ENCODE measurements around the gene ITIH1. TPM values are rescaled to one million over a fixed set of nuclear protein-coding genes. Genes with fewer than 3 reads are reported as not detected.

Gene ITIH1
- total and polyA plus RNA-seq, 2 experiments from 2014 or later = not detected

DNA sequence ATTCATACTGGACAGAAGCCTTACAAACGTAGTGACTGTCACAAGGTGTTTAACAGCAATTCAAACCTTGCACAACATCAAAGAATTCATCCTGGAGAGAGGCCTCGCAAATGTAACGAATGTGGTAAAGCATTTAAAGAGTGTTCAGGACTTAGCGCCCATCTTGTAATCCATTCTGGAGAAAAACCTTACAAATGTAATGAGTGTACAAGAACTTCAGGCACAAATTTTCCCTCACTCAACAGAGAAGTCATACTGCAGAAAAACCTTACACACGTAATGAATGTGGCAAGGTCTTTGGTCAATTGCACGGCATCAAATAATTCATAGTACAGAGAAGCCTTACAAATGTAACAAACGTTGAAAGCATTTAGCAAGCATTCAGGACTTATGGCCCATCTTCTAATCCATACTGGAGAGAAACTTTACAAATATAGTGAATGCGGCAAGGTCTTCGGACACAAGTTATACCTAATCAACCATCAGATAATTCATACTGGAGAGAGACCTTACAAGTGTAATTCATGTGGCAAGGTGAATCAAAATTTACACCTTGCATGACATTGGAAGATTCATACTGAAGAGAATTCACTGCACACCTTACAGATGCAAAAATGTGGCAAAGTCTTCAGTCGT, 44.0 kb upstream of the ITIH1 start:
- Mint-ChIP-seq H3K9me3 (peaks cover 17% of the 10 kb centered on the region), H3K27me3 (ENCODE audit: insufficient read depth, low read depth, poor library complexity) (peaks cover 3% of the 10 kb centered on the region), H3K36me3 (ENCODE audit: low read depth) (peaks cover 85% of the 10 kb centered on the region), H3K4me3 (no peak overlapping the region), H3K4me1 (no peaks in the 10 kb centered on the region), H3K27ac (no peak overlapping the region)
- TF ChIP-seq ZNF331 (CRISPR knock-in tag; IDR thresholded peaks at IDR 0.05; ENCODE audit: low read depth) (no peak), EZH2 (IDR thresholded peaks at IDR 0.05; ENCODE audit: low read depth, unreplicated experiment) (no peak), EZH2phosphoT487 (IDR thresholded peaks at IDR 0.05; ENCODE audit: unreplicated experiment) (no peak), JUNB (IDR thresholded peaks at IDR 0.05; ENCODE audit: unreplicated experiment) (no peak), CREB1 (CRISPR knock-in tag; IDR thresholded peaks at IDR 0.05; ENCODE audit: low read depth) (no peak), ZNF114 (CRISPR knock-in tag; IDR thresholded peaks at IDR 0.05) (no peak), POLR2AphosphoS5 (IDR thresholded peaks at IDR 0.05; ENCODE audit: low read depth) (no peak), STAT1 (IDR thresholded peaks at IDR 0.05; ENCODE audit: unreplicated experiment) (no peak), NANOG (IDR thresholded peaks at IDR 0.05; ENCODE audit: borderline replicate concordance) (no peak)
- TF ChIP-seq, protein P1, sequence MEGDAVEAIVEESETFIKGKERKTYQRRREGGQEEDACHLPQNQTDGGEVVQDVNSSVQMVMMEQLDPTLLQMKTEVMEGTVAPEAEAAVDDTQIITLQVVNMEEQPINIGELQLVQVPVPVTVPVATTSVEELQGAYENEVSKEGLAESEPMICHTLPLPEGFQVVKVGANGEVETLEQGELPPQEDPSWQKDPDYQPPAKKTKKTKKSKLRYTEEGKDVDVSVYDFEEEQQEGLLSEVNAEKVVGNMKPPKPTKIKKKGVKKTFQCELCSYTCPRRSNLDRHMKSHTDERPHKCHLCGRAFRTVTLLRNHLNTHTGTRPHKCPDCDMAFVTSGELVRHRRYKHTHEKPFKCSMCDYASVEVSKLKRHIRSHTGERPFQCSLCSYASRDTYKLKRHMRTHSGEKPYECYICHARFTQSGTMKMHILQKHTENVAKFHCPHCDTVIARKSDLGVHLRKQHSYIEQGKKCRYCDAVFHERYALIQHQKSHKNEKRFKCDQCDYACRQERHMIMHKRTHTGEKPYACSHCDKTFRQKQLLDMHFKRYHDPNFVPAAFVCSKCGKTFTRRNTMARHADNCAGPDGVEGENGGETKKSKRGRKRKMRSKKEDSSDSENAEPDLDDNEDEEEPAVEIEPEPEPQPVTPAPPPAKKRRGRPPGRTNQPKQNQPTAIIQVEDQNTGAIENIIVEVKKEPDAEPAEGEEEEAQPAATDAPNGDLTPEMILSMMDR (conservative IDR thresholded peaks at IDR 0.05; ENCODE audit: low read depth in 2 of 2) = no peak
- TF ChIP-seq, protein P2, sequence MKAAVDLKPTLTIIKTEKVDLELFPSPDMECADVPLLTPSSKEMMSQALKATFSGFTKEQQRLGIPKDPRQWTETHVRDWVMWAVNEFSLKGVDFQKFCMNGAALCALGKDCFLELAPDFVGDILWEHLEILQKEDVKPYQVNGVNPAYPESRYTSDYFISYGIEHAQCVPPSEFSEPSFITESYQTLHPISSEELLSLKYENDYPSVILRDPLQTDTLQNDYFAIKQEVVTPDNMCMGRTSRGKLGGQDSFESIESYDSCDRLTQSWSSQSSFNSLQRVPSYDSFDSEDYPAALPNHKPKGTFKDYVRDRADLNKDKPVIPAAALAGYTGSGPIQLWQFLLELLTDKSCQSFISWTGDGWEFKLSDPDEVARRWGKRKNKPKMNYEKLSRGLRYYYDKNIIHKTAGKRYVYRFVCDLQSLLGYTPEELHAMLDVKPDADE (IDR thresholded peaks at IDR 0.05) = no peak
- TF ChIP-seq, protein P3, sequence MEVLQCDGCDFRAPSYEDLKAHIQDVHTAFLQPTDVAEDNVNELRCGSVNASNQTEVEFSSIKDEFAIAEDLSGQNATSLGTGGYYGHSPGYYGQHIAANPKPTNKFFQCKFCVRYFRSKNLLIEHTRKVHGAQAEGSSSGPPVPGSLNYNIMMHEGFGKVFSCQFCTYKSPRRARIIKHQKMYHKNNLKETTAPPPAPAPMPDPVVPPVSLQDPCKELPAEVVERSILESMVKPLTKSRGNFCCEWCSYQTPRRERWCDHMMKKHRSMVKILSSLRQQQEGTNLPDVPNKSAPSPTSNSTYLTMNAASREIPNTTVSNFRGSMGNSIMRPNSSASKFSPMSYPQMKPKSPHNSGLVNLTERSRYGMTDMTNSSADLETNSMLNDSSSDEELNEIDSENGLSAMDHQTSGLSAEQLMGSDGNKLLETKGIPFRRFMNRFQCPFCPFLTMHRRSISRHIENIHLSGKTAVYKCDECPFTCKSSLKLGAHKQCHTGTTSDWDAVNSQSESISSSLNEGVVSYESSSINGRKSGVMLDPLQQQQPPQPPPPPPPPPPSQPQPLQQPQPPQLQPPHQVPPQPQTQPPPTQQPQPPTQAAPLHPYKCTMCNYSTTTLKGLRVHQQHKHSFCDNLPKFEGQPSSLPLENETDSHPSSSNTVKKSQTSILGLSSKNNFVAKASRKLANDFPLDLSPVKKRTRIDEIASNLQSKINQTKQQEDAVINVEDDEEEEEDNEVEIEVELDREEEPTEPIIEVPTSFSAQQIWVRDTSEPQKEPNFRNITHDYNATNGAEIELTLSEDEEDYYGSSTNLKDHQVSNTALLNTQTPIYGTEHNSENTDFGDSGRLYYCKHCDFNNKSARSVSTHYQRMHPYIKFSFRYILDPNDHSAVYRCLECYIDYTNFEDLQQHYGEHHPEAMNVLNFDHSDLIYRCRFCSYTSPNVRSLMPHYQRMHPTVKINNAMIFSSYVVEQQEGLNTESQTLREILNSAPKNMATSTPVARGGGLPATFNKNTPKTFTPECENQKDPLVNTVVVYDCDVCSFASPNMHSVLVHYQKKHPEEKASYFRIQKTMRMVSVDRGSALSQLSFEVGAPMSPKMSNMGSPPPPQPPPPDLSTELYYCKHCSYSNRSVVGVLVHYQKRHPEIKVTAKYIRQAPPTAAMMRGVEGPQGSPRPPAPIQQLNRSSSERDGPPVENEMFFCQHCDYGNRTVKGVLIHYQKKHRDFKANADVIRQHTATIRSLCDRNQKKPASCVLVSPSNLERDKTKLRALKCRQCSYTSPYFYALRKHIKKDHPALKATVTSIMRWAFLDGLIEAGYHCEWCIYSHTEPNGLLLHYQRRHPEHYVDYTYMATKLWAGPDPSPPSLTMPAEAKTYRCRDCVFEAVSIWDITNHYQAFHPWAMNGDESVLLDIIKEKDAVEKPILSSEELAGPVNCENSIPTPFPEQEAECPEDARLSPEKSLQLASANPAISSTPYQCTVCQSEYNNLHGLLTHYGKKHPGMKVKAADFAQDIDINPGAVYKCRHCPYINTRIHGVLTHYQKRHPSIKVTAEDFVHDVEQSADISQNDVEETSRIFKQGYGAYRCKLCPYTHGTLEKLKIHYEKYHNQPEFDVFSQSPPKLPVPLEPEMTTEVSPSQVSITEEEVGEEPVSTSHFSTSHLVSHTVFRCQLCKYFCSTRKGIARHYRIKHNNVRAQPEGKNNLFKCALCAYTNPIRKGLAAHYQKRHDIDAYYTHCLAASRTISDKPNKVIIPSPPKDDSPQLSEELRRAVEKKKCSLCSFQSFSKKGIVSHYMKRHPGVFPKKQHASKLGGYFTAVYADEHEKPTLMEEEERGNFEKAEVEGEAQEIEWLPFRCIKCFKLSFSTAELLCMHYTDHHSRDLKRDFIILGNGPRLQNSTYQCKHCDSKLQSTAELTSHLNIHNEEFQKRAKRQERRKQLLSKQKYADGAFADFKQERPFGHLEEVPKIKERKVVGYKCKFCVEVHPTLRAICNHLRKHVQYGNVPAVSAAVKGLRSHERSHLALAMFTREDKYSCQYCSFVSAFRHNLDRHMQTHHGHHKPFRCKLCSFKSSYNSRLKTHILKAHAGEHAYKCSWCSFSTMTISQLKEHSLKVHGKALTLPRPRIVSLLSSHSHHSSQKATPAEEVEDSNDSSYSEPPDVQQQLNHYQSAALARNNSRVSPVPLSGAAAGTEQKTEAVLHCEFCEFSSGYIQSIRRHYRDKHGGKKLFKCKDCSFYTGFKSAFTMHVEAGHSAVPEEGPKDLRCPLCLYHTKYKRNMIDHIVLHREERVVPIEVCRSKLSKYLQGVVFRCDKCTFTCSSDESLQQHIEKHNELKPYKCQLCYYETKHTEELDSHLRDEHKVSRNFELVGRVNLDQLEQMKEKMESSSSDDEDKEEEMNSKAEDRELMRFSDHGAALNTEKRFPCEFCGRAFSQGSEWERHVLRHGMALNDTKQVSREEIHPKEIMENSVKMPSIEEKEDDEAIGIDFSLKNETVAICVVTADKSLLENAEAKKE (CRISPR knock-in tag; IDR thresholded peaks at IDR 0.05) = no peak
- TF ChIP-seq, protein P4, sequence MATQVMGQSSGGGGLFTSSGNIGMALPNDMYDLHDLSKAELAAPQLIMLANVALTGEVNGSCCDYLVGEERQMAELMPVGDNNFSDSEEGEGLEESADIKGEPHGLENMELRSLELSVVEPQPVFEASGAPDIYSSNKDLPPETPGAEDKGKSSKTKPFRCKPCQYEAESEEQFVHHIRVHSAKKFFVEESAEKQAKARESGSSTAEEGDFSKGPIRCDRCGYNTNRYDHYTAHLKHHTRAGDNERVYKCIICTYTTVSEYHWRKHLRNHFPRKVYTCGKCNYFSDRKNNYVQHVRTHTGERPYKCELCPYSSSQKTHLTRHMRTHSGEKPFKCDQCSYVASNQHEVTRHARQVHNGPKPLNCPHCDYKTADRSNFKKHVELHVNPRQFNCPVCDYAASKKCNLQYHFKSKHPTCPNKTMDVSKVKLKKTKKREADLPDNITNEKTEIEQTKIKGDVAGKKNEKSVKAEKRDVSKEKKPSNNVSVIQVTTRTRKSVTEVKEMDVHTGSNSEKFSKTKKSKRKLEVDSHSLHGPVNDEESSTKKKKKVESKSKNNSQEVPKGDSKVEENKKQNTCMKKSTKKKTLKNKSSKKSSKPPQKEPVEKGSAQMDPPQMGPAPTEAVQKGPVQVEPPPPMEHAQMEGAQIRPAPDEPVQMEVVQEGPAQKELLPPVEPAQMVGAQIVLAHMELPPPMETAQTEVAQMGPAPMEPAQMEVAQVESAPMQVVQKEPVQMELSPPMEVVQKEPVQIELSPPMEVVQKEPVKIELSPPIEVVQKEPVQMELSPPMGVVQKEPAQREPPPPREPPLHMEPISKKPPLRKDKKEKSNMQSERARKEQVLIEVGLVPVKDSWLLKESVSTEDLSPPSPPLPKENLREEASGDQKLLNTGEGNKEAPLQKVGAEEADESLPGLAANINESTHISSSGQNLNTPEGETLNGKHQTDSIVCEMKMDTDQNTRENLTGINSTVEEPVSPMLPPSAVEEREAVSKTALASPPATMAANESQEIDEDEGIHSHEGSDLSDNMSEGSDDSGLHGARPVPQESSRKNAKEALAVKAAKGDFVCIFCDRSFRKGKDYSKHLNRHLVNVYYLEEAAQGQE (IDR thresholded peaks at IDR 0.05; ENCODE audit: unreplicated experiment) = no peak
- no peaks in the 10 kb centered on the region for H3K9me2 ChIP-seq (ENCODE audit: insufficient read depth)
- H3F3A ChIP-seq (replicated peaks; ENCODE audit: low read depth) = no peaks in the 10 kb centered on the region
- H3K4me2 ChIP-seq = no peak overlapping the region
- H3K36me3 ChIP-seq (ENCODE audit: insufficient read depth) = peaks cover 42% of the 10 kb centered on the region
- H3K4me1 ChIP-seq (ENCODE audit: insufficient read depth) = no peaks in the 10 kb centered on the region
- no peaks in the 10 kb centered on the region for H3K27me3 ChIP-seq (ENCODE audit: insufficient read depth)
- ATAC-seq = no peak
- no peak overlapping the region for H2AFZ ChIP-seq
- H3K79me2 ChIP-seq (replicated peaks; ENCODE audit: insufficient read depth) = no peaks in the 10 kb centered on the region
- no peak for DNase-seq (ENCODE audit: low spot score)
- H3K4me3 ChIP-seq = no peak overlapping the region
- H4K20me1 ChIP-seq (replicated peaks; ENCODE audit: insufficient read depth) = no peaks in the 10 kb centered on the region; the same call in 1 of the 2 replicates
- no peak overlapping the region for H3K27ac ChIP-seq (ENCODE audit: low read depth)
